ENCODE data around the gene GREB1L.

GREB1L gene

GRCh38 chr18:21559195-21559594 is 317.2 kb downstream of the GREB1L start:
- no peak for DNase-seq (ENCODE audit: low read depth in 2 of 2)

GRCh38 chr18:21571772-21572171 is 329.7 kb downstream of the GREB1L start:
- DNase-seq (ENCODE audit: low read depth in 2 of 2), result no peak
